T-helper 1 cell (primary cell): ENCODE results near the gene NOTCH2.
A peak's percentile ranks its signal among the peaks of the same experiment; 100 is the strongest.
"Not testable (repeated sequence)": the region's sequence is repeated elsewhere in the genome, so short reads cannot be mapped to it uniquely, and the experiment has no call there.

Experiments used
- DNase-seq, 5 donors: peaks; one replicate each; pipeline ENCODE4 v3.0.0-alpha.2; 2012 to 2020
- total RNA-seq, 4 donors: gene quantifications; one replicate each; lab custom pipeline; 2026; lab: John Stamatoyannopoulos, UW

NOTCH2 gene
- 126 to 160 (median 143) reads per million in 4 donors for total RNA-seq

- peak; percentile 46 to 62 (median 52) for DNase-seq
These were observed at the start of gene NOTCH2 for GRCh38 chr1:120069067-120069919. TSS of gene NOTCH2 (minus strand) at chr1:120069662. CDS start at chr1:120069406, 256 bp downstream.

- DNase-seq = not testable (repeated sequence)
These were observed 48.1 kb upstream of the NOTCH2 start for GRCh38 chr1:120117371-120118177.

- not testable (repeated sequence) for DNase-seq
These were observed 46.6 kb upstream of the NOTCH2 start for GRCh38 chr1:120116094-120116493.

GRCh38 chr1:120113134-120113533 is 43.7 kb upstream of the NOTCH2 start:
- not testable (repeated sequence) for DNase-seq

- DNase-seq = not testable (repeated sequence)
These were observed 42.8 kb upstream of the NOTCH2 start for GRCh38 chr1:120112212-120112611.

- not testable (repeated sequence) for DNase-seq
These were observed 42.3 kb upstream of the NOTCH2 start for GRCh38 chr1:120111771-120112170.

GRCh38 chr1:120111008-120111407 is 41.5 kb upstream of the NOTCH2 start:
- DNase-seq = not testable (repeated sequence)

- DNase-seq = not testable (repeated sequence)
These were observed 40.2 kb upstream of the NOTCH2 start for GRCh38 chr1:120109656-120110055.

GRCh38 chr1:120109180-120109579 is 39.7 kb upstream of the NOTCH2 start:
- not testable (repeated sequence) for DNase-seq

GRCh38 chr1:120105288-120105687 is 35.8 kb upstream of the NOTCH2 start:
- DNase-seq = peak in 1 of 5 donors; percentile 2

- DNase-seq = not testable (repeated sequence)
These were observed 34.3 kb upstream of the NOTCH2 start for GRCh38 chr1:120103768-120104167.

GRCh38 chr1:120101593-120101992 is 32.1 kb upstream of the NOTCH2 start:
- not testable (repeated sequence) for DNase-seq

GRCh38 chr1:120100590-120100989 is 31.1 kb upstream of the NOTCH2 start:
- DNase-seq = not testable (repeated sequence)

GRCh38 chr1:120098986-120099759 is 29.7 kb upstream of the NOTCH2 start:
- not testable (repeated sequence) for DNase-seq

- DNase-seq = not testable (repeated sequence)
These were observed 27.6 kb upstream of the NOTCH2 start for GRCh38 chr1:120096981-120097545.

- not testable (repeated sequence) for DNase-seq
These were observed 24.2 kb upstream of the NOTCH2 start for GRCh38 chr1:120093548-120094181.

- DNase-seq = not testable (repeated sequence)
These were observed 23.1 kb upstream of the NOTCH2 start for GRCh38 chr1:120092232-120093218.

- DNase-seq = not testable (repeated sequence)
These were observed 21.4 kb upstream of the NOTCH2 start for GRCh38 chr1:120090830-120091229.

- peak in 3 of 5 donors; percentile 1 to 77 (median 7) for DNase-seq
These were observed 18.5 kb upstream of the NOTCH2 start for GRCh38 chr1:120087959-120088358.

- DNase-seq = not testable (repeated sequence)
These were observed 405 bp upstream of the NOTCH2 start for GRCh38 chr1:120069920-120070214.
